Measurements from ENCODE around the gene RABL2A.
"Not testable (repeated sequence)": the region's sequence is repeated elsewhere in the genome, so short reads cannot be mapped to it uniquely, and the experiment has no call there.

RABL2A gene

GRCh38 chr2:113604661-113605060, 22.4 kb upstream of the RABL2A start:
- not testable (repeated sequence) for DNase-seq (ENCODE audit: insufficient read length, low spot score); FAIRE-seq

- DNase-seq (ENCODE audit: insufficient read length, low spot score); FAIRE-seq: not testable (repeated sequence)
Measured at GRCh38 chr2:113606036-113606435, 21.0 kb upstream of the RABL2A start.

- FAIRE-seq; DNase-seq (ENCODE audit: insufficient read length, low spot score): not testable (repeated sequence)
Measured at GRCh38 chr2:113609822-113610221, 17.2 kb upstream of the RABL2A start.

- not testable (repeated sequence) for DNase-seq (ENCODE audit: insufficient read length, low spot score); FAIRE-seq
Measured at GRCh38 chr2:113621002-113621401, 6.1 kb upstream of the RABL2A start.

- DNase-seq (ENCODE audit: insufficient read length, low spot score) = not testable (repeated sequence)
- peak; percentile 44 for FAIRE-seq
Measured at GRCh38 chr2:113625906-113626305, 1.2 kb upstream of the RABL2A start.

- FAIRE-seq; DNase-seq (ENCODE audit: insufficient read length, low spot score): not testable (repeated sequence)
Measured at GRCh38 chr2:113632849-113633345, 5.8 kb downstream of the RABL2A start.

- DNase-seq (ENCODE audit: insufficient read length, low spot score); FAIRE-seq: not testable (repeated sequence)
Measured at GRCh38 chr2:113635358-113635757, 8.3 kb downstream of the RABL2A start.

GRCh38 chr2:113636226-113636625, 9.2 kb downstream of the RABL2A start:
- FAIRE-seq; DNase-seq (ENCODE audit: insufficient read length, low spot score): not testable (repeated sequence)

GRCh38 chr2:113638084-113638483, 11.0 kb downstream of the RABL2A start:
- DNase-seq (ENCODE audit: insufficient read length, low spot score); FAIRE-seq: not testable (repeated sequence)

GRCh38 chr2:113646217-113646616, 19.2 kb downstream of the RABL2A start:
- not testable (repeated sequence) for DNase-seq (ENCODE audit: insufficient read length, low spot score); FAIRE-seq

- DNase-seq (ENCODE audit: insufficient read length, low spot score); FAIRE-seq: not testable (repeated sequence)
Measured at GRCh38 chr2:113650834-113651815, 24.1 kb downstream of the RABL2A start.

- FAIRE-seq = not testable (repeated sequence)
Measured at GRCh38 chr2:113652599-113652998, 25.5 kb downstream of the RABL2A start.

GRCh38 chr2:113656031-113656624, 29.1 kb downstream of the RABL2A start:
- DNase-seq (ENCODE audit: insufficient read length, low spot score); FAIRE-seq: not testable (repeated sequence)

More at GRCh38 chr2:113652599-113652998, 25.5 kb downstream of the RABL2A start:
- DNase-seq (ENCODE audit: insufficient read length, low spot score) = not testable (repeated sequence)

GRCh38 chr2:113657735-113658134, 30.7 kb downstream of the RABL2A start:
- not testable (repeated sequence) for DNase-seq (ENCODE audit: insufficient read length, low spot score); FAIRE-seq

- FAIRE-seq; DNase-seq (ENCODE audit: insufficient read length, low spot score): not testable (repeated sequence)
Measured at GRCh38 chr2:113663285-113664060, 36.4 kb downstream of the RABL2A start.

- FAIRE-seq = not testable (repeated sequence)
Measured at GRCh38 chr2:113664761-113665533, 37.9 kb downstream of the RABL2A start.

GRCh38 chr2:113669013-113669412, 41.9 kb downstream of the RABL2A start:
- FAIRE-seq; DNase-seq (ENCODE audit: insufficient read length, low spot score): not testable (repeated sequence)

More at GRCh38 chr2:113664761-113665533, 37.9 kb downstream of the RABL2A start:
- DNase-seq (ENCODE audit: insufficient read length, low spot score) = not testable (repeated sequence)

- FAIRE-seq (no peak), DNase-seq (ENCODE audit: insufficient read length, low spot score) (no peak)
Measured at GRCh38 chr2:113672326-113672932, 45.4 kb downstream of the RABL2A start.

GRCh38 chr2:113675875-113676274, 48.8 kb downstream of the RABL2A start:
- DNase-seq (ENCODE audit: insufficient read length, low spot score) (no peak), FAIRE-seq (no peak)
